GM20000 (cell line): ENCODE results near the gene ALPG.
A peak's percentile ranks its signal among the peaks of the same experiment; 100 is the strongest.

Experiments used
- DNase-seq: peaks from one replicate; pipeline ENCODE4 v3.0.0; 2012; ENCODE audit warnings: low spot score
- CTCF ChIP-seq: IDR thresholded peaks from 2 replicates; pipeline ENCODE4 v1.5.1; 2012; ENCODE audit warnings: mild to moderate bottlenecking, control low read depth; ENCODE audit errors: extremely low read depth, missing control alignments

Gene ALPG

GRCh38 chr2:232435805-232436204 lies 29.2 kb downstream of the ALPG start:
- TF ChIP-seq CTCF, result no peak
- DNase-seq, result no peak

GRCh38 chr2:232436381-232437194 lies 29.9 kb downstream of the ALPG start:
- no peak for TF ChIP-seq CTCF
- DNase-seq, result no peak

- TF ChIP-seq CTCF, result no peak
- DNase-seq, result no peak
Measured at GRCh38 chr2:232437195-232437571, 30.5 kb downstream of the ALPG start.

GRCh38 chr2:232438091-232438490 lies 31.4 kb downstream of the ALPG start:
- no peak for TF ChIP-seq CTCF
- no peak for DNase-seq

GRCh38 chr2:232438951-232439757 lies 32.5 kb downstream of the ALPG start:
- DNase-seq, result no peak
- TF ChIP-seq CTCF, result peak; percentile 10

- TF ChIP-seq CTCF, result no peak
- DNase-seq, result no peak
Measured at GRCh38 chr2:232439758-232440135, 33.1 kb downstream of the ALPG start.

- peak; percentile 86 for TF ChIP-seq CTCF
- DNase-seq, result peak; percentile 86
Measured at GRCh38 chr2:232440220-232441018, 33.8 kb downstream of the ALPG start.
